IMR-90 (cell line): ENCODE measurements around the gene AQP7. TPM values are rescaled to one million over a fixed set of nuclear protein-coding genes. Genes with fewer than 3 reads are reported as not detected.

Experiments used
- ATAC-seq: fragments of 200-7000 bp; cut with Tn5 transposase; 2 replicates; pipeline ENCODE4 v1.9.1; 2020; ENCODE audit warnings: low read depth, mild to moderate bottlenecking, moderate library complexity
- BruUV-seq: library from RNA; stranded (reverse); fragments of 400-500 nt; replicated peaks from 2 replicates; lab custom pipeline; 2021; lab: Mats Ljungman, UMichigan
- CTCF ChIA-PET: fragments of 300-600 bp; formaldehyde crosslinking; extraction: SDS; loops from one replicate; lab custom pipeline; 2021; ENCODE audit warnings: antibody characterized with exemption; lab: Yijun Ruan, JAX
- POLR2A ChIA-PET: fragments of 300-600 bp; sonication (Branson Sonifier 250); formaldehyde crosslinking; loops from one replicate; lab custom pipeline; 2022; ENCODE audit warnings: antibody characterized with exemption; ENCODE audit not compliant: unreplicated experiment; lab: Charles Lee
- DNase-seq: peaks from one replicate; pipeline ENCODE4 v3.0.0; 2013
- H2AFZ ChIP-seq: replicated peaks from 2 replicates; pipeline ENCODE3; 2013; ENCODE audit warnings: low read length, mild to moderate bottlenecking; ENCODE audit not compliant: poor library complexity
- H2AK5ac ChIP-seq: 2 replicates; pipeline ENCODE4 v1.6.1; 2013; ENCODE audit warnings: low read depth, low read length, inconsistent platforms
- H2AK9ac ChIP-seq: replicated peaks from 2 replicates; pipeline ENCODE3; 2013; ENCODE audit warnings: mild to moderate bottlenecking, low read depth, low read length, moderate library complexity; ENCODE audit not compliant: poor library complexity
- H2BK120ac ChIP-seq: 2 replicates; pipeline ENCODE4 v1.6.1; 2013; ENCODE audit warnings: low read depth, low read length, inconsistent platforms
- H2BK15ac ChIP-seq: 3 replicates; pipeline ENCODE4 v1.6.1; 2013; ENCODE audit warnings: low read depth, low read length, inconsistent platforms
- H2BK20ac ChIP-seq: 2 replicates; pipeline ENCODE4 v1.6.1; 2013; ENCODE audit warnings: low read depth, mild to moderate bottlenecking, inconsistent platforms, low read length, moderate library complexity
- H2BK5ac ChIP-seq: 2 replicates; pipeline ENCODE4 v1.6.1; 2013; ENCODE audit warnings: mild to moderate bottlenecking, low read depth, low read length, inconsistent platforms; ENCODE audit not compliant: poor library complexity, severe bottlenecking
- H3K14ac ChIP-seq: replicated peaks from 2 replicates; pipeline ENCODE4 v1.6.1; 2013; ENCODE audit warnings: low read depth, low read length, inconsistent platforms
- H3K18ac ChIP-seq: 2 replicates; pipeline ENCODE4 v1.6.1; 2013; ENCODE audit warnings: low read depth, low read length, control low read depth
- H3K23ac ChIP-seq: 2 replicates; pipeline ENCODE4 v1.6.1; 2013; ENCODE audit warnings: low read depth, low read length, inconsistent platforms
- H3K27ac ChIP-seq: 2 replicates; pipeline ENCODE4 v1.5.1; 2013; ENCODE audit warnings: mild to moderate bottlenecking, control low read depth, low read length; ENCODE audit not compliant: insufficient read depth
- H3K27me3 ChIP-seq: 2 replicates; pipeline ENCODE4 v1.6.1; 2013; ENCODE audit warnings: low read length; ENCODE audit not compliant: control insufficient read depth, insufficient read depth
- H3K36me3 ChIP-seq: 2 replicates; pipeline ENCODE4 v1.6.1; 2013; ENCODE audit warnings: low read length, mixed read lengths; ENCODE audit not compliant: control insufficient read depth, insufficient read depth
- H3K4ac ChIP-seq: 2 replicates; pipeline ENCODE4 v1.6.1; 2013; ENCODE audit warnings: low read depth, low read length, inconsistent platforms
- H3K4me1 ChIP-seq: 2 replicates; pipeline ENCODE4 v1.6.1; 2013; ENCODE audit warnings: low read length, mixed read lengths; ENCODE audit not compliant: control insufficient read depth, insufficient read depth
- H3K4me2 ChIP-seq: 2 replicates; pipeline ENCODE4 v1.6.1; 2013; ENCODE audit warnings: low read depth, mild to moderate bottlenecking, control low read depth, low read length, moderate library complexity
- H3K4me3 ChIP-seq: 2 replicates; pipeline ENCODE4 v1.5.1; 2013; ENCODE audit warnings: low read depth, mild to moderate bottlenecking, control low read depth, low read length, moderate library complexity; ENCODE audit not compliant: insufficient read depth
- H3K56ac ChIP-seq: 2 replicates; pipeline ENCODE4 v1.6.1; 2013; ENCODE audit warnings: low read length, inconsistent platforms; ENCODE audit not compliant: insufficient read depth; ENCODE audit errors: extremely low read depth
- H3K79me1 ChIP-seq, 2 experiments: 2 replicates each; pipeline ENCODE4 v1.6.1; 2013; ENCODE audit warnings: low read length in 2 of 2, inconsistent platforms in 1 of 2, low read depth in 1 of 2
- H3K9ac ChIP-seq: 2 replicates; pipeline ENCODE4 v1.6.1; 2013; ENCODE audit warnings: low read depth, low read length, control low read depth
- H3K9me1 ChIP-seq: 2 replicates; pipeline ENCODE4 v1.6.1; 2013; ENCODE audit warnings: low read length, inconsistent platforms; ENCODE audit not compliant: insufficient read depth
- H3K9me3 ChIP-seq: 2 replicates; pipeline ENCODE4 v1.6.1; 2013; ENCODE audit warnings: low read length; ENCODE audit not compliant: control insufficient read depth, insufficient read depth
- H4K20me1 ChIP-seq: 2 replicates; pipeline ENCODE4 v1.6.1; 2013; ENCODE audit warnings: low read length, inconsistent platforms; ENCODE audit not compliant: insufficient read depth
- H4K5ac ChIP-seq: 2 replicates; pipeline ENCODE4 v1.6.1; 2013; ENCODE audit warnings: mild to moderate bottlenecking, low read depth, low read length, control low read depth
- H4K8ac ChIP-seq, 2 experiments: 2 replicates each; pipeline ENCODE4 v1.6.1; 2013; ENCODE audit warnings: low read depth in 2 of 2, low read length in 2 of 2, control low read depth in 1 of 2, inconsistent platforms in 1 of 2
- H4K91ac ChIP-seq: 2 replicates; pipeline ENCODE4 v1.6.1; 2013; ENCODE audit warnings: low read depth, low read length, inconsistent platforms; ENCODE audit not compliant: insufficient read depth
- BHLHE40 ChIP-seq: fragments of 150-350 bp; IDR thresholded peaks from 2 replicates; pipeline ENCODE4 v1.6.1; 2016; ENCODE audit warnings: mild to moderate bottlenecking, low read depth, low read length
- CHD1 ChIP-seq: IDR thresholded peaks from 2 replicates; pipeline ENCODE4 v1.6.1; 2012; ENCODE audit warnings: low read depth, low read length, improper control_type of control experiment
- FOS ChIP-seq: fragments of 150-350 bp; IDR thresholded peaks from 2 replicates; pipeline ENCODE4 v1.6.1; 2016; ENCODE audit warnings: low read depth, low read length
- MXI1 ChIP-seq: IDR thresholded peaks from 2 replicates; pipeline ENCODE4 v1.6.1; 2012; ENCODE audit warnings: low read depth, mild to moderate bottlenecking, low read length, moderate library complexity, borderline replicate concordance
- WGBS, 2 experiments: methylation state at CpG; one replicate each; pipeline versions ENCODE4 v1.1.5 to v1.1.7; 2013; ENCODE audit warnings: missing lambda C conversion rate in 2 of 2; ENCODE audit not compliant: insufficient read length in 1 of 2; ENCODE audit errors: extremely low coverage in 2 of 2; 5-methylcytosine and 5-hydroxymethylcytosine counted together
- dilution Hi-C: fragments of 300-500 bp; cut with HindIII; formaldehyde crosslinking; loops from one replicate; pipeline ENCODE4 v1.14.3; 2018; ENCODE audit warnings: low sequenced_read_pairs; ENCODE audit not compliant: unreplicated experiment
- in situ Hi-C: fragments of 300-500 bp; cut with MboI; formaldehyde crosslinking; loops from 3 replicates; pipeline ENCODE4 v1.14.3; 2019; ENCODE audit warnings: low sequenced_read_pairs, inconsistent platforms, mixed read lengths
- intact Hi-C: fragments of 100-400 bp; cut with micrococcal nuclease; formaldehyde crosslinking; loops from 2 replicates; pipeline ENCODE4 v1.10.0; 2022
- polyA plus RNA-seq, 3 experiments: library from polyadenylated mRNA; depleted of rRNA; stranded (reverse); fragments of >200 nt; gene quantifications; 2 replicates each; pipeline ENCODE4 v1.2.3, GENCODE V29; 2012; ENCODE audit warnings: low replicate concordance in 1 of 3
- total RNA-seq: library from RNA; depleted of rRNA; stranded (reverse); fragments of >200 nt; gene quantifications from 2 replicates; pipeline ENCODE4 v1.2.3, GENCODE V29; 2012

Gene AQP7
- total and polyA plus RNA-seq, 2 of the 4 experiments (the other 2 are of a cell fraction) = 0.07 TPM; not detected in 1

GRCh38 chr9:33350310-33350709, 52.1 kb downstream of the AQP7 start:
- DNase-seq (peak; percentile 95), ATAC-seq (peak; percentile 59)
- peaks cover 14% of the 10 kb centered on the region for H3K9me1 ChIP-seq
- dilution Hi-C loops = no loop called here
- H3K56ac ChIP-seq = no peak overlapping the region
- no peak overlapping the region for H2BK20ac ChIP-seq
- H2AFZ ChIP-seq = no peak overlapping the region
- H3K79me1 ChIP-seq = peaks cover 0 to 11% of the 10 kb centered on the region in 2 experiments; a peak in 1 of 4 replicates
- peak overlapping the region; percentile 40 for H2BK5ac ChIP-seq
- no peak overlapping the region for H2BK120ac ChIP-seq
- H3K4me2 ChIP-seq = peak overlapping the region; percentile 31
- intact Hi-C loops = loop anchor here (10.0 kb wide), 1 partner anchor 56 kb away; the partner anchor contains the start of gene NFX1
- ChIA-PET CTCF (no interaction called here), POLR2A (no interaction called here)
- peaks cover 16% of the 10 kb centered on the region for H3K4me1 ChIP-seq
- H3K9ac ChIP-seq = no peak overlapping the region
- H2AK9ac ChIP-seq = no peak overlapping the region
- H3K14ac ChIP-seq = no peak overlapping the region
- peak overlapping the region; percentile 60; the same call in 1 of the 2 replicates for H3K18ac ChIP-seq
- H4K91ac ChIP-seq = no peak overlapping the region
- no peak overlapping the region for H4K8ac ChIP-seq
- no peak overlapping the region for H3K23ac ChIP-seq
- H3K4ac ChIP-seq = no peak overlapping the region
- H3K9me3 ChIP-seq = no peaks in the 10 kb centered on the region
- H3K4me3 ChIP-seq = no peak overlapping the region
- H3K27me3 ChIP-seq = no peaks in the 10 kb centered on the region
- 0 out of 2 replicates have a peak overlapping the region, but pooled peaks have one; percentile 9 for H4K5ac ChIP-seq
- no peak overlapping the region for H2BK15ac ChIP-seq
- no TSS peak for BruUV-seq
- in situ Hi-C loops = no loop called here
- TF ChIP-seq BHLHE40 (peak; percentile 72; the same call in 1 of the 2 replicates), CHD1 (no peak), MXI1 (no peak), FOS (peak; percentile 83)
- H3K27ac ChIP-seq = peak overlapping the region; percentile 67; the same call in 1 of the 2 replicates
- no peaks in the 10 kb centered on the region; the same call in 1 of the 2 replicates for H4K20me1 ChIP-seq
- WGBS, 2 experiments = no CpG with 5 or more reads among the region's 2 CpGs
- no peak overlapping the region for H2AK5ac ChIP-seq
- peaks cover 17% of the 10 kb centered on the region for H3K36me3 ChIP-seq
